Activated CD8-positive, alpha-beta memory T cell treated with anti-CD3 and anti-CD28 coated beads, Interleukin-2, amount 10 ng/mL, durations not matched to agents 7 days and 5 days (primary cell): ENCODE measurements around the gene SNCB. TPM values are rescaled to one million over a fixed set of nuclear protein-coding genes. Genes with fewer than 3 reads are reported as not detected.

Experiments used
- ATAC-seq: fragments of 150-1000 bp; cut with Tn5 transposase; one replicate; pipeline ENCODE4 v1.10.0; 2021; ENCODE audit warnings: moderate library complexity
- CTCF ChIA-PET: fragments of 350-600 bp; sonication (Branson Sonifier 250); formaldehyde crosslinking; loops from one replicate; lab custom pipeline; 2021; ENCODE audit warnings: antibody characterized with exemption; lab: Charles Lee
- DNase-seq: peaks from one replicate; pipeline ENCODE4 v3.0.0-alpha.2; 2020
- H3K27ac Mint-ChIP-seq: one replicate; pipeline ENCODE4 v1.8.0; 2021; ENCODE audit warnings: mild to moderate bottlenecking, mixed read lengths
- H3K27me3 Mint-ChIP-seq: one replicate; pipeline ENCODE4 v1.8.0; 2021; ENCODE audit warnings: mixed read lengths
- H3K36me3 Mint-ChIP-seq: one replicate; pipeline ENCODE4 v1.8.0; 2021; ENCODE audit warnings: mild to moderate bottlenecking, mixed read lengths
- H3K4me1 Mint-ChIP-seq: one replicate; pipeline ENCODE4 v1.8.0; 2021; ENCODE audit warnings: mixed read lengths
- H3K4me3 Mint-ChIP-seq: one replicate; pipeline ENCODE4 v1.8.0; 2021; ENCODE audit warnings: mild to moderate bottlenecking, moderate library complexity, mixed read lengths
- H3K9me3 Mint-ChIP-seq: one replicate; pipeline ENCODE4 v1.8.0; 2022; ENCODE audit warnings: low read depth, mixed read lengths
- total RNA-seq, 2 experiments: library from RNA; stranded (reverse); gene quantifications; one replicate each; pipeline ENCODE4 v1.2.3, GENCODE V29; 2021

The SNCB gene
- total RNA-seq, 2 experiments from 2014 or later = not detected

DNA sequence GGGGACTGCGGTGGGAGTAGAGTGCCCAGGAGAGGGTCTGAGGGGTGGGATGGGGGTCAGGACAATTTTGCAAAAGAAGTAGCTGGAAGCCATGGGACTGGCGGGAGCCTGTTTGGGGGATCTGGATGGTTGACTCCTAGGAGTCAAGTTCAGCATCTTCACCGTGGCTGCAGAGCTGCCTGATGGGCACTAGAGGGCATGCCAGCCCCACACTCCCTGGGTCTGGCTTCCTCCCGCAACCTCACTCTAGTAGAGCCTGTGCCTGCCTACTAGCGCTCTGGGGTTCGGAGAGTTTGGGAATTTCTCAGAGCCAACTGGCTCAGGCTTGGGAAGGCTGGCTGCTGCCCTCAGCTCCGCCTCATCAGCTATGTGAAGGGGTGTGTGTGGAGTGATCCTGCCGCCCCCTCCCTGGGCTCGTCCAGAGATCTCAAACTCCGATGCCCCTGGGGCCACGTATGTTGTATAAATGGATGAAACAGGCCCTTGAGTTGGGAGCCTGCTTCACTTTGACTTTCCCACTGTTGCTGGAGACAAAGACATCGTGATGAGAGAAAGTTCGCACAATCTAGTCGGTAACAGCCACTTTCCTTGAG is 27.8 kb upstream of the SNCB start:
- Mint-ChIP-seq H3K36me3 (peaks cover 7% of the 10 kb centered on the region), H3K4me3 (no peak overlapping the region), H3K4me1 (peaks cover 36% of the 10 kb centered on the region), H3K27ac (no peak overlapping the region), H3K9me3 (no peaks in the 10 kb centered on the region), H3K27me3 (no peaks in the 10 kb centered on the region)
- CTCF ChIA-PET = interaction anchor here (0.6 to 5.5 kb wide), 21 partner anchors 10 to 454 kb away, joined by 3 to 124 read pairs (median 4); partner anchors contain the start of genes HK3 and TSPAN17
- DNase-seq (peak; percentile 74), ATAC-seq (peak; percentile 77)

DNA sequence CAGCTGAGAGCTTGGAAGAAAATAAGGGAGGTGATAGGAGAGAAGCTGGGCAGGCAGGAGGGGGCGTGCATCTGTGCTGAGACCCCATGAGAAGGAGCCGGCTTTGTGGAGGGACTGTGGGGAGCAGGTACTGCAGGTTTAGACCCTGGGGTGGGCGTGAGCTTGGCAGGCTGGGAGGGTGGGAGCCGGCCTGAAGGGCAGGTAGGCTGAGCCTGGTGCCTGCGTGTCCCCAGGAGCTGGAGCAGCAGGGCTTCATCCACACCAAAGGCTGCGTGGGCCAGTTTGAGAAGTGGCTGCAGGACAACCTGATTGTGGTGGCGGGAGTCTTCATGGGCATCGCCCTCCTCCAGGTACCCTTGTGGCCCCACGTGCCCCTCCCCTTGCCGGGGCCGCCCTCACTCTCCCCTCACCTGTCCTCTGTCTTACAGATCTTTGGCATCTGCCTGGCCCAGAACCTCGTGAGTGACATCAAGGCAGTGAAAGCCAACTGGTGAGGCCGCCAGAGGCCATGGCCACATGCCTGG is 26.2 kb upstream of the SNCB start:
- Mint-ChIP-seq H3K9me3 (no peaks in the 10 kb centered on the region), H3K4me1 (peaks cover 49% of the 10 kb centered on the region), H3K27me3 (no peaks in the 10 kb centered on the region), H3K4me3 (no peak overlapping the region), H3K36me3 (peaks cover 10% of the 10 kb centered on the region), H3K27ac (no peak overlapping the region)
- ATAC-seq (no peak), DNase-seq (no peak)
- CTCF ChIA-PET = interaction anchor here (0.6 to 5.5 kb wide), 3 partner anchors 10 to 972 kb away, joined by 3 to 124 read pairs (median 93); partner anchors contain the start of gene TSPAN17

DNA sequence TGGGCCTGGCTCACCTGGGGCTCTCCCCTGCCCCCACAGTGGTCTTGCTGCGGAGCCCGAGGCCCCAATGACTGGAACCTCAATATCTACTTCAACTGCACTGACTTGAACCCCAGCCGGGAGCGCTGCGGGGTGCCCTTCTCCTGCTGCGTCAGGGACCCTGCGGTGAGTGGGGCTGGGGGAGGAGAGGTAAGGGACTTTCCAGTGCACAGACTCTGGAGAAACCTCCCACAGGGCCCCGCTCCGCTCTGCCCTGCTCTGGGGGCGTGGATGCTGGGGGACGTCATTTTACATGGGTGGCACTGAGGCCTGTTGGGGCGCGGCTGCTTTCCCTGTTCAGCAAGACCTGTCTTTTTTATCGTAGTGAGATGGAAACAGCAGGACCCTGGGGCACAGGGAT is 24.5 kb upstream of the SNCB start:
- peaks cover 46% of the 10 kb centered on the region for H3K4me1 Mint-ChIP-seq
- H3K27ac Mint-ChIP-seq = no peak overlapping the region
- peaks cover 10% of the 10 kb centered on the region for H3K36me3 Mint-ChIP-seq
- ATAC-seq (no peak), DNase-seq (no peak)
- CTCF ChIA-PET = interaction anchor here (1.0 kb wide), 1 partner anchor 925 kb away, joined by 3 read pairs; no protein-coding TSS in a partner anchor
- H3K9me3 Mint-ChIP-seq = no peaks in the 10 kb centered on the region
- no peak overlapping the region for H3K4me3 Mint-ChIP-seq
- H3K27me3 Mint-ChIP-seq = no peaks in the 10 kb centered on the region

DNA sequence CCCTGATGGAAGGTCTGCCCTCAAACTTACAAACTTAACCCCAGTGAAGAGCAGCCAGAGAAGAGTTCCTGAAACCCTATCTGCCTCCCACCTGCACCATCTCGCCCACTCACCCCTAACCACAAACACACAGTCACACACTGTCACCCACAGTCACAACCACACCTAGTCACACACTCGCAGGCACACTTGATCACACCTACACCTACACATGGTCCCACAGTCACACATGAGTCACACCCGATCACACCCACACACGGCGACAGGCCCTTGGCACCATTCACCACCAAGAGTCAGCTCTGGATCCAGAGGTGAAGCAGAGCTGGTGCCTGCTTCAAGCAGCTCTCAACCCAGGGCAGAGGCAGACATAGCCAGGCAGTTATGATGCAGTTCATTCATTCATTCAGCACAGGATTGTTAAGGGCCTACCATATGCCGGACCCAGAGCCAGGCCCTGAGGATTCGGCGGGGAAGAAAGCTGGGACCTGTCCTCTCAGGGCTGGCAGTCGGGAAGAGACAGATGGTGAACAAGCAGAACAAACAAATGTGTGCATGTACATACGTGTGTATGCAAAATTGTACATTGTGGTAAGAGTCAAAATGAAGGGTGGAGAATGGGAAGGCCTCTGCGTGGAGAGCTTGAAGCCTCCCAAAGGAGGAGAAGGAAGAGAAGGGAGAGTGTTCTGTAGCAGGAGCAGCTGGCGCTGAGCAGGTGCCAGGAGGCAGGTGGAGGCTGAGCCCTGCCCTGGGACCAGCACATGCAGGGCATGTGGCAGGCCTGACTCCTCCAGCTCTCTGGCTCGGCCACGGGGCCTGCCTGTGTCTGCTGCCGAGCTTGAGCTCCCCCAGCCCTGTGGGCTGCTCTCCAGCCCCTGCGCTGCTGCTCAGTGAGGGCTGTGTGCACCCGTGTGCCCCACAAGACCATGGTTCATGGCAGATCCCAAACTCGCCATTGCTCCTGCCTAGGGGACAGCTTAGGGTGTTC is 23.4 kb upstream of the SNCB start:
- Mint-ChIP-seq H3K4me1 (peaks cover 44% of the 10 kb centered on the region), H3K27me3 (no peaks in the 10 kb centered on the region), H3K36me3 (peaks cover 10% of the 10 kb centered on the region), H3K9me3 (no peaks in the 10 kb centered on the region), H3K4me3 (no peak overlapping the region), H3K27ac (peak overlapping the region; percentile 29)
- DNase-seq (peak; percentile 72), ATAC-seq (peak; percentile 38)
- CTCF ChIA-PET = interaction anchor here (1.0 to 1.4 kb wide), 2 partner anchors 57 to 924 kb away, joined by 3 read pairs; no protein-coding TSS in a partner anchor

DNA sequence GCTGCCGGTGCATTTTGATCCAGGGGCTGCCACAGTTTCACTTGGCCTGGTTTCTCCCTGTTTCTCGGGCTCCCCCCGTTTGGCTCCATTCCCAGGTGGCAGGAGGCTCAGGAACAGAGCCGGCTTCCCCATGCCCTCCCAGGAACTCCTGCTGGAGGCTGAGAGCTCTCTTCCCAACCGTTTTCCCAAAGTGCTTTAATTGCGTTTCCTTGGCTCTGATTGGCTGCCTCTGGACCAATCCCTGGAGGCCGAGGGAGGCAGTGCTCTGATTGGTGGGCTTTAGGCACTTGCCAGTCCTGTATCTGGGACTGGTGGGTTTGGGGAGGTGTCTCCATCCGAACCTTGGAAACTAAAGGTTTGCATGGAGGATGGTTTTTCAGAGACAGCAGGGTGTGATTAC is 21.8 kb upstream of the SNCB start:
- ATAC-seq = no peak
- Mint-ChIP-seq H3K27ac (no peak overlapping the region), H3K4me1 (peaks cover 41% of the 10 kb centered on the region), H3K9me3 (no peaks in the 10 kb centered on the region), H3K36me3 (peaks cover 10% of the 10 kb centered on the region), H3K4me3 (no peak overlapping the region), H3K27me3 (no peaks in the 10 kb centered on the region)
- CTCF ChIA-PET = interaction anchor here (1.1 to 12.3 kb wide), 2 partner anchors 7 to 115 kb away, joined by 3 to 124 read pairs; partner anchors contain the start of gene RNF44
- DNase-seq = no peak

DNA sequence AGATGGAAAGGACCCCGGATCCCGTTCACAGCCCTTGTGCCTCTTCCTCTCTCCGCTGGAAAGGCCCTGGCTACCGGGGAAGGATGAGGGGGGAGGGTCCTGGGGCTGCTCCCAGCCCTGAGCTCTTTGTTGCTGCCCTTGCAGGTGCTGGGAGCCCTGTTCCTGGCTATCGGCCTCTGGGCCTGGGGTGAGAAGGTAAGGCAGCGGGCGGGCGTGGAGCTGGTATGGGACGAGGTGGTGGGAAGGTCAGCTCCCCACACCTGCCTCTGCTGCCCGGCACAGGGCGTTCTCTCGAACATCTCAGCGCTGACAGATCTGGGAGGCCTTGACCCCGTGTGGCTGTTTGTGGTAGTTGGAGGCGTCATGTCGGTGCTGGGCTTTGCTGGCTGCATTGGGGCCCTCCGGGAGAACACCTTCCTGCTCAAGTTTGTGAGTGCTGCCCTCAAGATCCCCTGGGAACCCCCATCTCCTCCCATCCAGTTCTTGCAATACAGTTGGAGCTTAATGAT is 21.2 kb upstream of the SNCB start:
- no peaks in the 10 kb centered on the region for H3K9me3 Mint-ChIP-seq
- CTCF ChIA-PET = interaction anchor here (0.9 to 12.3 kb wide), 3 partner anchors 8 to 114 kb away, joined by 3 to 124 read pairs (median 3); partner anchors contain the start of gene RNF44
- no peak overlapping the region for H3K27ac Mint-ChIP-seq
- DNase-seq = no peak
- H3K4me1 Mint-ChIP-seq = peaks cover 45% of the 10 kb centered on the region
- H3K27me3 Mint-ChIP-seq = no peaks in the 10 kb centered on the region
- H3K4me3 Mint-ChIP-seq = no peak overlapping the region
- peaks cover 10% of the 10 kb centered on the region for H3K36me3 Mint-ChIP-seq
- ATAC-seq = no peak

DNA sequence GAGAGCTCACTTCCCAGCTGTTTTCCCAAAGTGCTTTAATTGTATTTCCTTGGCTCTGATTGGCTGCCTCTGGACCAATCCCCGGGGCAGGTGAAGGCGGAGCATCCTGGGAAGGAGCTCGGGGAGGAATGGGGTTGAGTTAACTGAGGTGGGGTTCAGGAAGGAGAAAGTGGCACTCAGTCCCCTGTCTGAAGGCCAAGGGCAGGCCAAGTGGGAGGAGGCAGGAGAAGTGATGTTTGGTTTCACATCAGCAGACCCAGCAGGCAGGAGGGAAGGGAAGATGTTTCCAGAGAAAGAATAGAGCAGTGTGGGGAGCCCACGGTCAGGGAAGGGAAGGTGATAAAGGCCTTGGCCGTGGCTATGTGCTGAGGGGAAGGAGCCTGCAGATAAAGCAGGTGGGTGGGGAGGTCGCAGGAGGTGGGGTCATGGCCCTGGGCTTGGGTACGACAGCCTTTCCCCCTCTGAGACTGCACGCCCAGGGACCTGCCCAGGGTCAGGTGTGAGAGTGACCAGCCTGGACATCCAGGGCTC is 20.1 kb upstream of the SNCB start:
- Mint-ChIP-seq H3K4me3 (no peak overlapping the region), H3K9me3 (no peaks in the 10 kb centered on the region), H3K27ac (no peak overlapping the region), H3K27me3 (no peaks in the 10 kb centered on the region), H3K4me1 (peaks cover 54% of the 10 kb centered on the region), H3K36me3 (peaks cover 8% of the 10 kb centered on the region)
- no peak for DNase-seq
- CTCF ChIA-PET = interaction anchor here (12.3 kb wide), 1 partner anchor 9 kb away, joined by 124 read pairs; no protein-coding TSS in a partner anchor
- ATAC-seq = no peak

DNA sequence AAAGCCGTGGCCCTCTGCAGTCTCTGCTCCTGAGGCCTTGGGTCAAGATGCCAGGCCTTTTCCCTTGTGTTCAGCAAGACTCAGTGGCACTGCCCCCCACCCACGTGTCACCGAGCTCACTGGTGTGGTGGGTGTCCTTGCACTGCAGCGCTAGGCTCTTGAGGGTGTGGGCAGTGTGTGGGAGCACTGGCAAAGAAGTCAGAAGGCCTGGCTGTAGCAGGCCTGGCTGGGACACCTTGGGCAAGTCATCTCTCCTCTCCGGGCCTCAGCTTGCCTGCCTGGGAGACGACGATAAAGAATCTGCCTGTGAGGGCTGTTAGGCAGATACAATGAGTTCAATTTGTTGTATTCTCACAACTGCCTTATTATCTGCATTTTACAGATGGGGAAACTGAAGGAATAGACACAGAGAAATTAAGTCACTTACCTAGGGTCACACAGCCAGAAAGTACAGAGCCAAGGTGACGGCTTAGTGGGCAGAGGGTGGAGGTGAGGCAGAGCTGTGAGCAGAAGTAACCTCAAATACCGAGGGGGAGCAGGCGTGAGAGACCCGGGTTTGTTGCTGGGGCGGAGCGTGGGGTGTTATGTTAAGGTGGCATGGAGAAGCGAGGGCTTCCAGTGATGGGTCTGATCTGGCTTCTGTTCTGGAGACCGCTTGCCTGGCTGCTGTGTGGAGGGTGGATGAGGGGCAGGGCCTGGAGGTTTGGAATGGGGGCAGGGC is 18.3 kb upstream of the SNCB start:
- CTCF ChIA-PET = interaction anchor here (0.7 to 12.3 kb wide), 3 partner anchors 11 to 201 kb away, joined by 3 to 124 read pairs (median 4); no protein-coding TSS in a partner anchor
- H3K27ac Mint-ChIP-seq = peak overlapping the region; percentile 71
- peaks cover 6% of the 10 kb centered on the region for H3K36me3 Mint-ChIP-seq
- peak overlapping the region; percentile 86 for H3K4me3 Mint-ChIP-seq
- no peaks in the 10 kb centered on the region for H3K27me3 Mint-ChIP-seq
- DNase-seq (peak; percentile 55), ATAC-seq (no peak)
- no peaks in the 10 kb centered on the region for H3K9me3 Mint-ChIP-seq
- peaks cover 52% of the 10 kb centered on the region for H3K4me1 Mint-ChIP-seq

DNA sequence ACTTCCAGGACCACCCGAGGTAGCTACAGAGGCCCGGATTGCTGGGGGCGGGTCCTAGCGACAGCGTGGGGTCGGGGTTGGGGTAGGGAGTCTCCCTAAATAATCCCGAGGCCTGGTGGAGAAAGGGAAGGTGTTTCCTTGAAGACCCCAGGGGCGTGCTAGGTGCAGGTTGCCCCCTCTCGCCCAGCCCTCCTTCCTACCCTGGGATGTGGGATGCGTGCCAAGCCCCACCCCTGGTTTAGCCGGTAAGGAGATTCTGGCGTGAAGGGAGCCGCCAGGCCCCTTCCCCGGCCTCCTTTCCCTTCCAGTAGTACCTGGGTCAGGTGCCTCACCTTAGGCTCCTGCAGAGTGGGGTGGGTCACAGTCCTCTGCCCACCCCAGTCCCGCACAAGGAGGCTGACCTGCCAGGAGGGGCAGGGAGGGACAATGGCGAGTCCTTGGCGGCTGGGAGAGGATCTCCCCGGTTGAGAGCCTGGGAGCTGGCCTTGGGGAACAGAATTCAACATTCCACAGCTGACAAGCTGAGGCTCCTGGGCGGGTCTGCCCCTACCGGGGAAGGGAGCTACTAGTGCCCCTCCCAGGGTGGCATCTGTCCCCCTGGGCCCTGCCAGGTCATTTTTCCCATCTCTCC is 17.6 kb upstream of the SNCB start:
- peak; percentile 48 for DNase-seq
- no peak for ATAC-seq
- Mint-ChIP-seq H3K4me3 (peak overlapping the region; percentile 86), H3K27ac (peak overlapping the region; percentile 71), H3K4me1 (peaks cover 46% of the 10 kb centered on the region), H3K27me3 (no peaks in the 10 kb centered on the region), H3K9me3 (no peaks in the 10 kb centered on the region), H3K36me3 (peaks cover 2% of the 10 kb centered on the region)
- CTCF ChIA-PET = interaction anchor here (0.9 to 12.3 kb wide), 3 partner anchors 11 to 200 kb away, joined by 3 to 124 read pairs (median 4); no protein-coding TSS in a partner anchor

DNA sequence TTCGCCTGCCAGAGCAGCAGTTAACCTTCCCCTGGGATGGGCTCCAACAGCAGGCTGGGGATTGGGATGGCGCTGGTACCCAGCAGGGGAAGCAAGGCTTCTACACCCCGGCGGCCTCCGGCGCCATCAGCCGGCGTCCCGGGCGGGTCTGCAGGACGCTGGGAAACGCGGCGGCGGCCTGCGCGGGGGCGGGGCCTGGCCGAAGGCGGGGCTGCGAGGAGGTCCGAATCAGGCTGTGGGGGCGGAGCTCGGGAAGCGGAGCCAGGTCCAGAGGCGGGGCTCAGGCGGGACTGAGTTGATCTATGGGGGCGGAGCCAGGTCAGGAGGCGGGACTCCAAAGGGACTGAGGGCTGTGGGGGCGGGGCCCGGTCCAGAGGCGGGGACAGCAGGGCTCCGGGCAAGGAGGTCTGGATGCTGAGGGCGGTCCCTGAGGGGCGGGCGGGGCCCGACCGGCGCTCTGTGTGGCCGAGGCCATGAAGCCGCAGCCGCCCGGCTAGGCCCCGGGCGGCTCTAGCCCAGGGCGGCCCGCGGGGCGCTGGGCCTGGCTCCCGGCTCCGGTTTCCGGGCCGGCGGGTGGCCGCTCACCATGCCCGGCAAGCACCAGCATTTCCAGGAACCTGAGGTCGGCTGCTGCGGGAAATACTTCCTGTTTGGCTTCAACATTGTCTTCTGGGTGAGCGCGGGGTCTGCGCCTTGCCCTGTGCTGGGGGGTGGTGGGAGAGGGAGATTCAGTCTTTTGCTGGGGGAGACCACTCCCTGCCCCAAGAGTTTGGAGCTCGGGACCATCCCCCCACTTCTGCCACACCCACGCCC is 16.9 kb upstream of the SNCB start, which contains the start of gene TSPAN17:
TSPAN17 (plus strand) TSS at position 455 of the 813 bp plus-strand sequence; CDS start at position 587, 132 bp downstream.
- peak; percentile 100 for DNase-seq

DNA sequence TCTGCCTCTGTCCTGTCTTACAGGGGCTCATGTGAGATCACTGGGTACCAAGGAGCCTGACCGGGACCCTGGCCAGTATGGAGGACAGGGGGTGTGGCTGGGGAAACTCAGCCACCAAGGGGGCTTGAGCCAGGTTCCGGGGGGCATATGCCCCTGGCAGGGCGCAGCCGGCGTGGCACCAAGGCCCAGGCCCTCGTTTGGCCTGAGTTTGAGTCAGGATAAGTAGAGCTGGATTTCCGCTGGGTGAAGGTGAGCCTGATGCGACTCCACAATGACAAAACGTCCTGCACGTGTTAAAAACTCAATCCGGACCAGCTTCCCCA is 16.3 kb upstream of the SNCB start:
- Mint-ChIP-seq H3K27ac (peak overlapping the region; percentile 87), H3K27me3 (no peaks in the 10 kb centered on the region), H3K36me3 (no peaks in the 10 kb centered on the region), H3K4me1 (peaks cover 34% of the 10 kb centered on the region), H3K9me3 (no peaks in the 10 kb centered on the region), H3K4me3 (peak overlapping the region; percentile 86)
- ATAC-seq = no peak
- no peak for DNase-seq
- CTCF ChIA-PET = interaction anchor here (0.8 to 12.3 kb wide), 5 partner anchors 13 to 230 kb away, joined by 3 to 124 read pairs (median 3); partner anchors contain the start of gene CLTB

More for the DNA sequence above, 16.9 kb upstream of the SNCB start, which contains the start of gene TSPAN17:
- Mint-ChIP-seq H3K36me3 (no peaks in the 10 kb centered on the region), H3K9me3 (no peaks in the 10 kb centered on the region), H3K4me3 (peak within 1 kb of the TSS; percentile 86), H3K27me3 (no peaks in the 10 kb centered on the region), H3K27ac (peak within 1 kb of the TSS; percentile 87), H3K4me1 (peaks cover 40% of the 10 kb centered on the region)
- CTCF ChIA-PET = interaction anchor here (0.6 to 12.3 kb wide), 8 partner anchors 12 to 238 kb away, joined by 3 to 124 read pairs (median 3); partner anchors contain the start of gene CLTB
- ATAC-seq = peak; percentile 96
